Activated gamma-delta T cell treated with Interleukin-2 at 50 U/mL for 16 hours (primary cell): ENCODE measurements around the gene SMARCA1.

Experiments used
- DNase-seq: peaks from one replicate; pipeline ENCODE4 v3.0.0-alpha.2; 2020

The SMARCA1 gene

DNA sequence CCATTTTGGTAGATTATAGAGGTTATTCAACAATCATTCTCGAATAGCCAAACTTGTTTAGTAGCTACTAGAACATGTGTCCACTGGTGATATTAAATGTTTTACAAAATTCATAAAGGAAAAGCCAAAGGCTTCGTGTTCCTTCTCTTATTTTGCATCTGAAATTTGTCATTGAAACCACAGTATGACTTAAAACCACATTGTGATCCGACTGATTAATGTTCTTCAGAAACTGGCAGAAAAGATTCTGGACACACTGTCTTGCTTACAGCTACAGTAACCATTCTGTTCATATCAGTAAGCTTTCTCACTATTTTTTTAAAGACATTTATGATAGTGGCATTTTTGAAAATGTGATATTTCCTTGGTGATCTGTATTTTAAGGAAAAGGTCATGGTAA, 2.6 kb upstream of the SMARCA1 start:
- DNase-seq, result no peak

DNA sequence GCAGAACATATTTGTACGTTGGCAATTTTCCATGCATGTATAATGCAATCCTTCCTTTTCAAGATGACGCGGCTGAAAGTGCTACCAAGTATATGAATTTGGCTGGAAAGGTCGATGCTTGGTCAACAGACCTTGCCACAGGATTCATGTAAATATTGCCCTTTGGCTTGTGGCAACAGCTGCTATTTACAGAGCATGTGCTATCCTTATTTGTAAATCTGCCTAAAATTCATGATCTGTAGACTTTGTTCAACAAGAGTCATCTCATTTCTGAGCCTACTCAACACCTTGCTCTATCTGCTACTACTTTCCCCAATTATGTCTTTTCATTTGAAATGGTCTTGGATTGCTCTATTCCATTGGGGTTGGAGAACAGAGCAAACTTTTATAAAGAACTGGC, 1.9 kb upstream of the SMARCA1 start:
- DNase-seq, result no peak

DNA sequence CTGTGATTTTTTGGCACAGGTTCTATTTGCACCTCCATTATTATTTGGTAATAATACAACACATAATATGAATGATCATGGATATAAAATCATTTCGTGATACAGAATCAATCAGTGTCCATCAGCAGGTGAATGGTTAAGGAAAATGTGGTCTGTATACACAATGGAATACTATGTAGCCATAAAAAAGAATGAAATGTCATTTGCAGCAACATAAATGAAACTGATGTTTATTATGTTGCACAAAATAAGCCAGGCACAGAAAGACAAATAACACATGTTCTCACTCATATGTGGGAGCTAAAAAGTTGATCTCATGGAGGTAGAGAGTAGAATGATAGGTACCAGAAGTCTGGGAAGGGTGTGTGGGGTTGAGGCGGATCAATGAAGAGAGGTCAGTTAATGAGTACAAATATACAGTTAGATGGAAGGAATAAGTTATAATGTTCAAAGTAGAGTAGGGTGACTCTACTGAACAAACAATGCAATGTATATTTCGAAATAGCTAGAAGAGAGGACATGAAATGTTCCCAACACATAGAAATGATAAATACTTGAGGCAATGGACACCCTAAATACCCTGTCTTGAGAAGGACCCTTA, 1.1 kb upstream of the SMARCA1 start:
- DNase-seq, result no peak

DNA sequence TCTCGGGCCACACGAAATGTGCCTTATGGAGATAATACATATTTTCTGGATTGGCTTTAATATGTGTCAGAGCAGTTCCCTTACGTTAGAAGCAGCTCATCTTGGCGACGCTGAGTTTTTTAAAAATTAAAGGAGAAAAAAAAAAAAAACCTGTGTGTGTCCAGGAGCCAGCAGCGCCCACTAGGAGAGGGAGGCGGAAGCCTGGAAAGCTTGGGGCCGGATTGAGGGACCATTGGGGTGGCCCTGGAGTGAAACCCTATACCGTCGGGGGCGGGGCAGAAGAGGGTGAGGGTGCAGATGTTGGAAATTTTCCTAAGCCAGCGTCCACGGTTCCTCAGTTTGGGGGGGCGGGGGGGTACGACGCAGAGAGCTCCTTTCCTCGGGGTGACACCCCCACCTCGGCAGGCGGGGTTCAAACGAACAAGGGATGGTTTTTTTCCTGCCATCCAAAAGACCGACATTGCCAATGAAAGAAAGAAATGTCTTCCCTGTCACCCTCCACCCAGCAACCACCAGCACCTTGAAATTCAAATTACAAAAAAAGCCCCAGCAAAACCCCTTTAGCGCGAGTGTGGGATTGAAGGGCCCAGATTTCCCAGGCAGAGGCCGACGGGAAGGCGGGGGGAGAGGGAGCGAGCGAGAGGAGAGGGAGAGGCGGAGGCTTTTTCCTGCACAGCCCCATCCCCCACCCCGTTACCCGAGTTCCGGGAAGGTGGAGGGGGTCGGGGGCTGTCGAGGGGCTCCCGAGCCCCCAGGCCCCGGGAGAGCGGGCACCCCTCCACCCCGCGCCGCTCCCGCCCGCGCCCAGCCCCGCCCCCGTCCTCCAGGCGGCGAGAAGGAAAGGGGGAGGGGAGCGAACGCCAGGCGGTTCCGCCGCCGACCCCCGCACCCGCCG, 859 bp downstream of the SMARCA1 start:
- DNase-seq, result no peak

DNA sequence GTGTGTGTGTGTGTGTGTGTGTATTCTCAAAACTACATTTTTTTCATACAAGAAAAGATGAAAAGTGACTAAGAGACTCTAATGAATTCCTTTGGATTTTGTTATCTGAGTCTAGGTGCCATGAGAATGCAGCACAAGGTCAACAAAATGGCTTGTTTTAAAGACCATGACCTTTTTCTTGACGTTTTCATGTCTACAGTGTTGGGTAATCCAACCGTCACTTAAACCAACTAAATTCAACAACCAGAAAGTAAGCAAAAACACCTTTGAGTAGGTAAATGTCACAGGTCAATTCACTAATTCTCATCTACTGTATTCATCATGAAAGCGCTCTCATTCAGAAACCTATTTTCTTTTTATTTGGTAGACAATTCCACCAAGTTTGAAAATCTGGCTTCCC, 3.1 kb downstream of the SMARCA1 start:
- DNase-seq, result no peak

DNA sequence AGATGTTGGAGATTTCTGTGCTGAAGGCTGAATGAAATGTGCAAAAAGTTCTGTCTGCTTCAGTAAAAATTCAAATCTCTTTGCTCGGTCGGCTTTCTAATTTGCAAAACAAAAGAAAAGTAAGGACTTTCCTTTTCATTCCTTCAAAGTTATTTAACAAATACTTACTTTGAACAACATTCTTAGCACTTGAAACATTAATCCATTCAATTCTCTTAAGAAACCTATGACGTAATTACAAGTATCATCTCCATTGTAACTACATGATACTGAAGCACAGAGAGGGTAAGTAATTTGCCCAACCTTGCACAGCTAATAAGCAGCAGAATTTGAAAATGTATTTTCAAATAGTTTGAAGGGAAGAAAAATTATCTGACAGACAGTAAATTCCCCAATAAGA, 6.9 kb downstream of the SMARCA1 start:
- no peak for DNase-seq

DNA sequence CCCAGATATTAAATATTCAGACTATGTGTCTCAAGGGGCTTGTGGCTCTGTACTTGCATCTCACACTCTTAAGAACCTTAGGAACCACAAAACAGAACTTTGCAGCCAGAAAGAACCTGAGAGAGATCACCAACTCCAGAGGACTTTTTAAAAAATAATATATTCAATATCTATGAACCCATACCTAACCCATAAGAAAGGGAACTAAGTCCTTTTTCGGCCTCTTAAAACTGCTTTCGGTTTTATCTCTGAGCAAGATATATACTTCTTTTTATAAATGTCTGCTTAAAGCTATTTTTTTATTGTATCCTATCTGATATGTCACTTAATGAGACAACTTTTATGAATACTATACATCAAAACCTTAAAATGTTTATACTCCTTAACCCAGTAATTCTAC, 10.9 kb downstream of the SMARCA1 start:
- DNase-seq, result no peak

DNA sequence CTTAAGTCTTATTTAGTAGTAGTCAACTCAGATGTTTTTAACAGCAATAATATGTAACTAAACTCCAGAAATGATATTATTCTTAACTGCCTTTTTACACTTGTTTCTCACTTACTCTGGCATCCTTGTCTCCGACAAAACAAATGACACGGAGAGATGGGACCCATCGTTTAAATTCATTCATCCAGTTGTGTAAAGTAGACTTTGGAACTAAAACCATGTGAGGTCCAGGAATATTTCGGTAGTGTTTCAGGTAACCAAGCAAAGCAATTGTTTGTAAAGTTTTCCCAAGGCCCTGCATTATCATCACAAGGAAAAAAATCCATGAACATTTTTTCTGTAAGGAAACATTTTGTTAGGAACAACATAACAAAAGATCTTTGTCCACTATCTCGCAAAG, 11.6 kb downstream of the SMARCA1 start:
- no peak for DNase-seq

DNA sequence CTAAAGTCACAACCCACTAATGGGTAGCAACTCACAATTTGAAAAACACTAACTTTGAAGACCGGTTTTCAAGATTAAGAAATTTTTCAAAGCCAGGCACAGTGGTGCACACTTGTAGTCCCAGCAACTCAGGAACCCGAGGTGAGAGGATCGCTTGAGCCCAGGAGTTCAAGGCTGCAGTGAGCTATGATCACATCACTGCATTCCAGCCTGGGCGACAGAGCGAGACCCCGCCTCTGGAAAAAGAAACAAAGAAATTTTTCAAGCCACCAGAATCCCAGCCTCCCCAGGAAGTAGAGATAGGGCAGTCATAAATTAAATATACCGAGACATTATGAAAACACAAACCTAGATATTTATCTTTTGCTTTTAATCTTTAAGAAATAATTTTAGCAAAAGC, 13.0 kb downstream of the SMARCA1 start:
- DNase-seq, result no peak

DNA sequence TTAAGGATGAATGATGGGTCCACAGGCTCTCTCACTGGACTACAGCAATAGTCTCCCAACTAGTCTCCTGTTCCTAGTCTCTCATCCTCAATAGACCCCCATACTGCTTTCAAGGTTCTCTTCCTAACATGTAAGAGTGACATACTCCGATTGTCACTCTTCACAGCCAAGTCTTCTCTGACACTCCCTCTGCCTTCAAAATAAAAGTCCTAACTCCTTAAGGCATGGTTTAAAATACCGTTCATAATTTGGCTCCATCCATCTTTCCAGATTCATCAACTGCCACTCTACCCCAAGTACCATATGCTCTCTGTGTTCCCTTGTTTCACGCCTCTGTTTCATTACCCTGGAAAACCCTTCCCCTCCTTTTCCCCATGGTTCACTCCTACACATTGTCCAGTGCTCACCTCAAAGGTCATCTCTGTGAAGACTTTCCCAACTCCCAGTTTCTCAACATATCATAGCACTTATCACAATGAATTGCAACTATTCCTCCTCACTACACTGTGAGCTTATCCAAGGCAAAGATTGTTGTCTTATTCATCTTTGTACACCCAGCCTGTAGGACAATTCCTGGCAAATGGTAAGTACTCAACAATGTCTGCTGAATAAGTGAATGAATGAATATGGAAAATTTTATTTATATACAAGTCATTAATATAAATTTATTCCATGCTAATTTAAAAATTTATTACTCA, 26.0 kb downstream of the SMARCA1 start:
- no peak for DNase-seq

DNA sequence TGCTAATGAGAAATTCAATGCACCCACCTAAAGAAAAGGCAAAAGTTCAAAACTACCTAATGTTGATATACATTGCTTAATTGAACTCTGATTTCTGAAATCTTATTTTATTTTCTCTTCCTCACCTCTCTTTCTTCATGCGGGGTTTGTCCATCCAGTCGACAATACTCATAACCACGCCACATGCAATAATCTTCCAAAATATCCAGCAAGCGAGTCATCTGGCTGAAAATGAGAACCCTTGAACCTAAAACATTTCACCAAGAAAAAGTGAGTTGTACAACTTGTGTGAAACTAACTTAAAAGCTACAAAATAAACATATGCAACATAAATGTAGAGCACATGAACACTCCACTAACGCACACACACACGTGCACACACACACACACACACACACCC, 26.7 kb downstream of the SMARCA1 start:
- DNase-seq, result no peak

DNA sequence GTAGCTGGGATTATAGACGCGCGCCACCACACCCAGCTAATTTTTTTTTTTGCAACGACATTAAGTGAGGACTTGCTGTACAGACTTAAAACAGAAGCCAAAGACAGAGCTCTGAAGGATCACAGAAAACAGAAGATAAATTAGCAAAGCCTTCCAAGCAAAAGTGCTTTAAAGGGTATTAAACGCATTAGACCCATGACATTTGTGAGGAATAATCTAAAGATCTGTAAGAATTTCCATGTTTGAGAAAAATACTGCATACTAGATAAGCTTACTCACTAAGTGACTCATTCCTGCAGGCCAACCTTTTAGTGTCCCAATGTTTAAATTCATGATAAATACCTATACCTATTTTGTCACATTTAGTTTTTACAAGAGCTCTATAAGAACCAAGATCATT, 27.4 kb downstream of the SMARCA1 start:
- DNase-seq, result no peak

DNA sequence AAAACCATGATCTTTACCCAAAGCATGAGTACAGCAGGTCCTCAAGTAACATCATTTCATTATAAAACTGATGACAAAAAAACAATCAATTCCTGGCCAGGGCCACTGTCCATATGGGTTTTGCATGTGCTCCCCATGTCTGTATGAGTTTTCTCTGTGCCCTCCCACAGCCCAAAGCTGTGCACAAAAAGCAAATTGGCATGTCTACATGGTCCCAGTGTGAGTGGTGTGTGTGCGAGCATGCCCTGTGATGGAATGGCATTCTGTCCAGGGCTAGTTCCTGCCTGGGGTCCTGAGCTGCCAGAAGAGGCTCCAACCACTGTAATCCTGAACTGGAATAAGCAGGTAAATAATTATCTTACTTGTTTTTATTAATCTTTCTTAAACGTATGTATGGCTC, 28.4 kb downstream of the SMARCA1 start:
- no peak for DNase-seq

DNA sequence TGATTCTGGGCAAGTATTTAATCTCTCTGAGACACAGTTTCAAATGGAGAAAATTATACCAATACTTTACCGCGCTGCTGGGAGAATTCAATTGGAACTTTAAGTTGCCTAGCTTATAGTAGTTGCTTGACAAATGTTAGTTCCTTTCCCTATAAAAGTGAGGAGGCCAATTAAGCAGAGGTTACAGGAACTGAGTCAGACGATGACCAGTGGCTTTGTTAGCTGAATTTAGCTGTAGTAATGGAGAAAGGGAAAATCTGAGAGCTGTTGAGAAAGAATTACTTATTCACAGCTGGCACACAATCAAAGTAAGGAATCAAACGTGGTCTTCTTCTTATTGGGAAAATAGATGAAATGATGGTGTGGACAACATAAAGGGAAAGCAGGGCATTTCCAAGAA, 29.6 kb downstream of the SMARCA1 start:
- no peak for DNase-seq

DNA sequence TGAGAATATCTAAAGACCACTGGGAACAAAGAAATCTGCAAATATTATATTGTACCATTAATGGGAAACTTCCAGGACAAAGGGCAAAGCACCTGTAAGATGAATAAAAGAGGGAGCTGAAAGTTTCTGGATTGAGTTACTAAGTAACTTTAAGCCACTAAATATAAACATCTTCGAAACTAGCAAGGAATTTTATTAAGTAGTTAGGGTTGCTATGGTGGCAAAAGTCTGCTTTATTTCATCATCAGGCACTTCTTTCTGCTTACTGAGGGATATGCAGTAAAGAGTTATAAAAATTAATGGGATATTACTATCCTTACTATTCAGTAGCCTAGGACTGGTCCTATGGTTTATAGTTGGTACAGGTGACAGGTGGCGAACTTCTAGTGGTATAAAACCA, 33.0 kb downstream of the SMARCA1 start:
- DNase-seq, result no peak

DNA sequence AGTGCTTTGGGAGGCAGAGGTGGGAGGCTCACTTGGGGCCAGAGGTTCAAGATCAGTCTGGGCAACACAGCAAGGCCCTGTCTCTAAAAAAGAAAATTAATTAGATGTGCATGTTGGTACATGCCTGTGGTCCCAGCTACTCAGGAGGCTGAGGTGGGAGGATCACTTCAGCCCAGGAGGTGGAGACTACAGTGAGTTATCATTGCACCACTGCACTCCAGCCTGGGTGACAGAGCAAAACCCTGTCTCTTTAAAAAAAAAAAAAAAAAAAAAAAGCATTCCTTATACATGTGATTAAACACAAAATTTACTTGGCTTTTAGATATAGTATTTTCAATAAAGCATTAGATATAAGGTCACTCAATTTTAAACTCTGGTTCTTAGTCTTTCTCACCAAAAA, 34.9 kb downstream of the SMARCA1 start:
- no peak for DNase-seq

DNA sequence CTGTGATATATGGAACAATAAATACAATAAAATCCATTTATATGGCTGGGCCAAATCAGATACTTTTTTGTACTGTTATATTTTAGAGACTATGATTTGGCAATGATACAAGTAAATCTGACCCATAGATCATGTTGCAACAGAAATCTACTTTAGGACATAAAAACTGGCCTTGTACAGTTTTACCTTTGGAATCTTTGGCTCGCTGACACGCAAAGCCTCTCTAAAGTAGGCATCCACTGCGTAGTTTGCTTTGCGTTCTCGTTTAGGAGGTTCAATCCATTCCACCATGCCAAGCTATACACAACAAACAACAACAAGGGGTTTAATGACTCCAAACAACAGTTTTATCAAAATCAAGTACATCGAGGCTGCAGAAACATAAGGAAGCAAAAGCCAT, 42.4 kb downstream of the SMARCA1 start:
- DNase-seq, result no peak

DNA sequence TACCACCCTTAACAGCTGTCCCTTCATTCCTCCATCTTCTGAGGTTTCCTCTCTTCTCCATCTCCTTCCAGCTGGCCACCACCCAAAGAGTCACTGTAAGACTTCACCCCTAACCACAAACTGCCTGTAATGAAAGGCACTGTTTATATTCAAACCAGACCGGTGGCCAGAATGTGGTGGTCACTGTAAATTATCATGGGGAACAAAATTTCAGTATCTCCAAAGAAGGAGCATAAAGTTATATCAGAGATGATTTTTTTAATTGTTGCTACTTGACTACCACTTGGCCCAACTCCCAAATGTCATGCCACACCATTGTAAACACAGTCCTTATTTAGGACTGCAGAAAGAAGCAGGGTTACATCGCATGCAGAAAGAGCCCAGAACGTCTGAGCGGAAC, 44.8 kb downstream of the SMARCA1 start:
- no peak for DNase-seq

DNA sequence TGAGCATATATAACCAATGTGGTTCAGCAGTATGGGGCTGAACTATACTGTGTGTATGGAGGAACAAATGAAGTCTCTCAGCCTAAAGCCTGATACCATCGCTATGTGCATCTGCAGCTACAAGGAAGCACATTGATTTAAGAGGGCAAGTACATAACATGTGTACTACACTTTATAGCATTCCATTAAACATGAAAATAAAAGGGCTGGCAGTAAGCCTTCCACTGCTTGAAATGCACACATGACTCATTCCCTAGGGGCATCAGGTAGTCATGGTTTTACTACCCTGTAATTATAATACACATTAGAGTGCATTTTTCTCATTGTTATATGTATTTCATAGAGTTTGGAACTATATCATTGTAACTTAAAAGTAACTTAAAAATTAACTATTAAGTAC, 51.2 kb downstream of the SMARCA1 start:
- DNase-seq, result no peak

DNA sequence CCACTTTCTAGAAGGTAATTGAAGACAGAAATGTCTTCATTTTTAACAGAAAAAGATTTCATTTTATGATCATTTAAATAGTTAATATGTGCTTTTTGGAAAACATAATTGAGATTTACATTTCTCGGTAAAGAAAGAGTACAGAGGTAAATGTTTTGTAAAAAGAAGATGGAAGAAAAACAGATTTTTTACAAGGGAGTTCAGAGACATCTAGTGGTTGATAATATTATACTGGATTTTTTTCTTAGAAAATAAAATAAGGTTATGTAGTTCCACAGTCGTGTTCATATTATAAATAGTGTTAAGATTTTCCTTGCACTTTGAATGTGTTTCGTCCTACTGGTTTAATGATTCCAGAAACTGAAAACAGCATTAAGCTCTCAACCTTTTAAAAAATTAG, 60.6 kb downstream of the SMARCA1 start:
- no peak for DNase-seq

DNA sequence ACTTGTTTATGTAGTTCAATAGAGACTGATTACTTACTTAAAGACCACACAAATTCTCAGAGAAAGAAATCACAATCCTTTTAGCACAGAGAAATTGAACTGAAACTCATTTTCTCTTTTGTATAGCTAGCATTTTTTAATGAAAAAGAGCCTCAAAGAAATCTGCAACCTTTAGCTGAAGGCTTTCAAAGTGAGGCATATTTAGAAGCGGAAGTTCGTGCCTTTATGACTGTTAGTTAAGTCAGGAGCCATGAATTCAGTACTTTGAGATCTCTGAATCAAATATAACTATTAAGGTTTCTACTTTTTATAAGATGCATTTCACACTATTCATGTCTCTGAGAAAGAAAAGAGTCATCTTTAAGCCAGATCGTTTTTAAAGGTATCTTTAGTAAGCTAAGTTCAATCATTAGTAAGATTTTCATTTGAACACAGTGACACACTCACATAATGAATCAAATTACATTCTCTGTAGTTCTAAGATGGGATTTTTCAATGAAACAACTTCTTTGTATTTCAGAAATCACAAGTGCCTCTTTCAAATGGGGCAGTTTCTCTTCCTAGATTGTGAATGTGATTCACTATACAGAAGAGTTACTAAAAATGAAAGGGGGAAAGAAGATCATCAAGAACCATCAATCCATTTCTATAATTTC, 61.4 kb downstream of the SMARCA1 start:
- DNase-seq, result no peak

DNA sequence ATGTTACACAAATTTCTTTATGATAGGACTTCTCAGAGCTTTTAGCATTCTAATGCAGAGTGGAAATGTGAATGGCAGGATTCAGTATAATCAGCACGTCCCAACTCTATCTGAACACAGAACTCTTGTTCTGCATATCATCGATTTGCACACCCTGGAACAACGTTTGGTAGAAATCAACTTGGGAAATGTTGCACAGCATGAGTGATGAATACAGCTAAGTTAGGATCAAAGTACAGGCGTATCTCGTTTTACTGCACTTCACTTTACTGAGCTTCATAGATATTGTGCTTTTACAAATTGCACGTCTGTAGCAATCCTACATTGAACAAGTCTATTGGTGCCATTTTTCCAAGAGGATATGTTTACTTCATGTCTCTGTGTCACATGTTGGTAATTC, 70.8 kb downstream of the SMARCA1 start:
- DNase-seq, result no peak

DNA sequence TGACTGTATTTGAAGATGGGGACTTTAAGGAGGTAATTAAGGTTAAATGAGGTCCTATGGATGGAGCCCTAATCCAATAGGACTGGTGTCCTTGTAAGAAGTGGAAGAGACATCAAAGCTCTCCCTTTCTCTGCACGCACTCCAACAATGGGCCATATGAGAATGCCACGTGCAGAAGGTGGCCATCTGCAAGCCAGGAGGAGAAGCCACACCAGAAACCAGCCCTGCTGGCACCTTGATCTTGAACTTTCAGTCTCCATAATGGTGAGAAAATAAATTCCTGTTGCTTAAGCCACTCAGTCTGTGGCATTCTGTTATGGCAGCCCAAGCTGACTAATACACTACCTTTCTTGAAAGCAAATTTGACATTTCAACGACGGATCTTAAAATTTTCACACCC, 73.2 kb downstream of the SMARCA1 start:
- no peak for DNase-seq

DNA sequence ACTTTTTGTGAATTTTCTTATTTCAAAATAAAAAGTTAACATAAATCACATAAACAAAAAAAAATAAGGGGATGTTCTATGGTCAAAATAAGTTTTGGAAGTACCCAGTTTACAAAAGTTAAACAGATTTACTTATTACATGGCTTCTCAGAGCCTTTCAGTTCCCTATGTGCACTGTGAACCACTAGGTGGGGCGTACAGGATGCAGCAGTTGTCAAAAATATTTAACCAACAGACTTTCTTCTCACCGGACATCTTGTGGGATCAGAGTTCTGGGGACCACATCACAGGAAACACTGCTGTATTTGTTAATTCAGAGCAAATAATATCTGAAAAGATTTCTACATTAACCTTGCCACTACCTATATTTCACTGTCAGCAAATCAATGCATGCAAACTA, 74.1 kb downstream of the SMARCA1 start:
- no peak for DNase-seq
